Caki2 (cell line): ENCODE data around the gene ARHGEF10L. TPM values are rescaled to one million over a fixed set of nuclear protein-coding genes. Genes with fewer than 3 reads are reported as not detected.
"Not testable (repeated sequence)": the region's sequence is repeated elsewhere in the genome, so short reads cannot be mapped to it uniquely, and the experiment has no call there.

Experiments used
- DNase-seq: peaks from one replicate; pipeline ENCODE4 v3.0.0-alpha.2; 2015; ENCODE audit warnings: low read depth
- in situ Hi-C: cut with HindIII; loops from 2 replicates; pipeline ENCODE4 v1.10.0; 2016; ENCODE audit warnings: low sequenced_read_pairs, low pct_unique_long_range_greater_than_20kb, mixed read lengths
- total RNA-seq: library from RNA; depleted of rRNA; stranded (reverse); fragments of >200 nt; shearing (Covaris generic); gene quantifications from 2 replicates; pipeline ENCODE4 v1.2.3, GENCODE V29; 2014; ENCODE audit warnings: low replicate concordance

Gene ARHGEF10L
- total RNA-seq, 1 experiment from 2014 or later = 31.0 TPM

DNA sequence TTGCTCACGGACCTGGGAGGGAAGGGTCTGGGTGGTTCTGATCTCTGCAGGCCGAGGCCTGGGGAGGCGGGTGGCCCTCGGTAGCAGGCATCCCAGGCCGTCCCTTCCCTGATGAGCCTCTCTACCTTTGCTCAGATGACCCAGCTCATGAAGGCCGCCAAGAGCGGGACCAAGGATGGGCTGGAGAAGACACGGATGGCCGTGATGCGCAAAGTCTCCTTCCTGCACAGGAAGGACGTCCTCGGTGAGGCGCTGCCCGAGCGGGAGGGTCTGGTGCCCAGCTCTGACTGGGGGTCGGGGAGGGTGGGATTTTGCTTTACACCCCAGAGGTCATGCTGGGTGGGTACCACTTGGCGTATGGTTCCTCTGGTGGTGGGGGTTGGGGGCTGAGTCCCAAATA lies 76.5 kb downstream of the ARHGEF10L start:
- no peak for DNase-seq
- in situ Hi-C loops = no loop called here

DNA sequence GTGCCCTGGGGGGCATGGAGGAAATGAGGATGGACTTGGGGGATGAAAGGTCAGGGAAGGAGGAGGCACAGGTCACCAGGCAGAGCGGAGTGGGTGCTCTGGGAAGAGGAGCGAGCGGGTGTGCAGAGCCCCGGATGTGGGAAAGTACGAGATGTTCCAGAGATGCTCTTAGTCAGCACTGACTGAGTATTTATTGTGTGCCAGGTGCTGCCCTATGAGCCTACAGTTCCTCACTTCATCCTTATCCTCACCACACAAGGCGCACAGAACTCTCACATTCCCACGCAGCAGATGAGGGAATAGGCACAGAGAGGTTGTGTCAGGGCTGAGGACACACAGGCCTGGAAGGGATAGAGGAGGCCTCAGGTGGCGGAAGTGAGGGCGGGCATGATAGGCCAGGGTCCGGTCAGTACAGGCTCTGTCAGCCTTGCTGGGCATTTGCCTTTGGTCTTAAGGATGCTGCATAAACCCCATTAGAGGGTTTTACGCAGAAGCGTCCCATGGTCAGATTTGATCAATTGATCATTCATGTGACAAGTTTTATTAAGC lies 77.3 kb downstream of the ARHGEF10L start:
- no peak for DNase-seq
- in situ Hi-C loops = no loop called here

DNA sequence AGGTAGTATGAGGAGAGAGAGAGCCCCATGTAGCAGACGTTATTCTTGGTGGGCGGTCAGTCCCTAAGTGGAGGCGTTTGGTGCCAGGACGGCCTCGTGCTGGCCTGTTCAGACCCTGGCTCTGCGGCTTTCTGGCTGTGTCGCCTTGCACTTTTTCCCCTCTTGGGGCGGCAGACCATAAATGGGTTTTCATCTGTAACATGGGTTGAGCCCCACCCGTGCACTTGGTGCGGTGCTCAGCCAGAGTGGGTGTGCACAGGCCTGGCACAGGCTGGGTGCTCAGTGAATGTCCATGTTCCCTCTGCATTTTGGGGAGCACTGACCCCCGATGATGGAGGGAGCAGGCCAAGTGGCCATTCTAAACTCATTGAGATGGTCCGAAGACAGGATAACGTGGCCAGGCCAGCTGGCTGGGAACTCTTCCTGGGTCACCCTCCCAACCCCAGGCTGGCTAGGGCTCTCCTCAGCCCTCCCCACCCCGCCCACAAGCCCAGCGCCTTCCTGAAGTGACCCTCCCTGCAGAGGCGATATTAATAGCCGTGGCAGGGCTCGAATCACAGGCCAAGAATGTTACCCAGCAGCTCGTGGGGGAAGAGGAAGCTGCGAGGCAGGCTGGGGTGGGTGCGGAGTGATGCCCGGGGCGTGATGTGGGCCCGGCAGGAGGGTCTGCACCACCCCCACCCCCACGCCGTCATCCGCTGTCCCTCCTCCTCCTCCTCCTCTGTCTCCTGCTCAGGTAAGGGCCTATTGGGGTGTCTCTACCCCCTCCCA lies 78.5 kb downstream of the ARHGEF10L start:
- no peak for DNase-seq
- in situ Hi-C loops = no loop called here

DNA sequence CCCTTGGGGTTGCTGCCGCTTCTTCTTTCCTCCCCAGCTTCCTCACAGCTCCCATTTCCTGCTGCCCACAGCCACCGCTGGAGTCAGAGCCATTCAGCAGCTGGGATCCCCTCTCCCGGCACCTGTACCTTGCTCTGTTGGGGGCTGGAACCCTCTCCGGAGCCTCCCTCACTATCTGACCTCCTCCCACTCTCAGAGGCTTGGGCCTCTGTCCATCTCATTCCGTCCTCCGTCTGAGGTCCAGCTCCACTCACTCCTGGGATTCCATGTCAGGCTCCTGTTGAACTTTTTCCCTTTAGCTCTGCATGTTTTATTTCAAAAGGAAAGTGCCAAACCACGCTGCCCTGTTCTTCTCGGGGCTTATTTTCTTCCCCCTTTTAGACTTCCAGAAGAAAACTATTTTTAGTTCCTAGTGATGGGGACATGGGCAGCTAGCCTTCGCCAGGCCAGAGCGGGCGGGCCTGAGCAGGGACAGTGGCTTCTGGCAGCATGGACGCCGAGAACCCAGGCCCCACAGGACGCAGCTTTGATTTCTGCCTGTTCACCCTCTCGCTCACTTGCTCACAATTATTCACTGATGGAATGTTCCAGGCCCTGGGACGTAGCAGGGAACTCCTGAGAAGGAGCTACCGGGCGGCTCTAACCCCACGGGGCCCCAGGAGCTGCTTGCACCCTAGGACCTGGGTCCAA lies 79.2 kb downstream of the ARHGEF10L start:
- no peak for DNase-seq
- in situ Hi-C loops = no loop called here

DNA sequence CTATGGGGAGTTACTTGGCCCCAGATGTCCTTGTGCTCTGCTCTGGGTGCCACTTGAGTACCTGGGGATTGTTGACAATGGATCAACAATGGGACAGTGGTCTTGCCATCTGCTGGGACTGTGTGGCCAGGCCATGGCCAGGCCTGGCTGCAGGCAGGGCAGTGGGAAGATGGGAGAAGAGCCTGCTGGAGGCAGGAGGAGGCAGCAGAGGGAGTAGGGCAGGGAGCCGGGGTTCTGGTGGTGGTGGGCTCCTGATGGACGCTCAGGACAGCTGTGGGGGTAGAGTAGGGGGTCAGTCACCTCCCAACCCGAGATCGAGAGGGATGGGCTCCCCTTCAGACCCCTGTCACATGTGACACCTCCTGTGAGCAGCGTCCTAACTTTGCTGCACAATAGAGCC lies 81.0 kb downstream of the ARHGEF10L start:
- DNase-seq = no peak

DNA sequence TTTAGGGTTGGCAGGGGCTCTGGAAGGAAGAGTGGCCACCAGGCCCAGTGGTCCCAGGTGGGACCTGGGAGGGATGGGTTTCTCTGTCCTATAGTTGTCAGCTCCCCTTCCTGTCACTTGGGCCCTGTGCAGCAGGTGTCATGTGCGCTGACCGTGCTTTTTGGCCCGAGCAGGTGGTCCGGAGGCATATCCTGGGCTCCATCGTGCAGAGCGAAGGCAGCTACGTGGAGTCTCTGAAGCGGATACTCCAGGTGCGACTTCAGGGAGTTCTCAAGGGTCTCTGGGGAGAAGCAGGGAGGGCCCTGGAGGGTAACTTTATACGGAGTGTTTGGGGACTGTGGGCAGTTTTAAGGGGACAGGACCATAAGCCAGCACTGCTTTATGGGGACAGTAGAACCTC lies 82.2 kb downstream of the ARHGEF10L start:
- no peak for DNase-seq
- in situ Hi-C loops = no loop called here

More for the DNA sequence above, 81.0 kb downstream of the ARHGEF10L start:
- in situ Hi-C loops = no loop called here

DNA sequence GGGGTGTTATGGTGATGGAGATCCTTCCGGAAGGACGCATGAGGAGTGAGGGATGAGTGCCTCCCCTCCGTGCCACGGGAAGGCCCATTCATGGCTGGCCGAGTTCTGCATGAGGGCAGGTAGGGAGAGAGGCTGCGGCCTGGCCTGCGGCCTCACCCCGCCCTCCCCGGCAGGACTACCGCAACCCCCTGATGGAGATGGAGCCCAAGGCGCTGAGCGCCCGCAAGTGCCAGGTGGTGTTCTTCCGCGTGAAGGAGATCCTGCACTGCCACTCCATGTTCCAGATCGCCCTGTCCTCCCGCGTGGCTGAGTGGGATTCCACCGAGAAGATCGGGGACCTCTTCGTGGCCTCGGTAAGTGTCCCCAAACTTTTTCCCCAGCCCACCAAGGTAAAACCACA lies 83.3 kb downstream of the ARHGEF10L start:
- in situ Hi-C loops = no loop called here
- no peak for DNase-seq

DNA sequence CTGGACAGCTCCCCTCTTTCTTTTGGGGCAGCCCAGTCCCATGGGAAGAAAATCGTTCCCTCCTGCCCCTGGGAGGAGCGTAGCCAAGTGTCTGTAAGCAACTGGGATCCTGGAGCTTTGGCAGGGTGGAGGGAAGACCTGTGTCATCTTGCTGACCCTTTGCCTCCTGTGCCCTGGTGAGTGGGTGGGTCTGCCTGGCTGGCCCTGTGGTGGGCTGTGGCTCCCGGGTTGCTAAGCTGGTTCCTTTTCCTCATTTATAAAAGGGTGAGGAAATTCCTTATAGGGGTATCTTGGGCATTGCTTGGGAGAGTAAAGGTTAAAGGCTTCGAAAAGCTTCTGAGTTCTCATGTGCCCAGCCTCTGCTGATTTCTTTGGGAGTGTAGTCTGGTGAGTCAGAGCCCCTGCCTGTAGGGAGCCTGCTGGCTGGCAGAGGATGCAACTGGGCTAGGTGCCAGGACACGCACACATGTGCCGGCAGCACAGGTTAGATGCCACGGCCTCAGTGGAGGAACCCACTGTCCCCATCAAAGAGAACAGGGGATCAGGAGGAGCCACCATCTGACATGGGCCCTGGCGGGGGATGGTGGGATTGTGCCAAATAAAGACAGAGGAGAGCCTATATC lies 85.2 kb downstream of the ARHGEF10L start:
- in situ Hi-C loops = no loop called here
- DNase-seq = peak; percentile 46

DNA sequence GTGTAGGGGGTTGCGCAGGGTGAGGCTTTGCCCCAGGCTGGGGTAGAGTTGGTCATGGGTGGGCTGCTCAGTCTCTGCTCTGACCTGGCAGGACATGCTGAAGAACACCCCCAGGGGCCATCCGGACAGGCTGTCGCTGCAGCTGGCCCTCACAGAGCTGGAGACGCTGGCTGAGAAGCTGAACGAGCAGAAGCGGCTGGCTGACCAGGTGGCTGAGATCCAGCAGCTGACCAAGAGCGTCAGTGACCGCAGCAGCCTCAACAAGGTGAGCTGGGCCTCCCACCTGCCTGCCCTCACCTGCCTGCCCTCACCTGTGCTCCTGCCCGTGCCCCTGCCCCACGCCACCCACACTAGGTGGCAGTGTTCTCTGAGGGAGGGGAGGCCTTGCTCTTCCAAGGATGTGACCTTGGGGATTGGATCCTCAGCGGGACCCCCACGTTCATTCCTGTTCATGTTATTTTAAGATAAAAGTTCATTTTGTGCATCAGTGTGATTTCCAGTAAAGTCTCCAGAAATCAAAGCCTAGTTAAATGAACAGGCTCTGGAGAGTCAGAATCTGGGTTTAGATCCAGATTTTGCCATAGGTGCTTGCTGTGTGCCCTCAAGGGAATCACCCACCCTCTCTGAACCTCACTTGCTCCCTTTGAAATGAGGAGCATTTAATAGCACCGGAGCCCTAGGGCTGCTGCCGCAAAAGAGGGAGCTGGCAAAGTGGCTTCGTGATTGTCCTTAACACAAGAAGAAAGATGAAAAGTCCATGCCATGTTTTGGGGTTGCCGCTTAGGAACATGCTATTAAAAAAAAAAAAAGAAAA lies 87.9 kb downstream of the ARHGEF10L start:
- DNase-seq = no peak
- in situ Hi-C loops = no loop called here

DNA sequence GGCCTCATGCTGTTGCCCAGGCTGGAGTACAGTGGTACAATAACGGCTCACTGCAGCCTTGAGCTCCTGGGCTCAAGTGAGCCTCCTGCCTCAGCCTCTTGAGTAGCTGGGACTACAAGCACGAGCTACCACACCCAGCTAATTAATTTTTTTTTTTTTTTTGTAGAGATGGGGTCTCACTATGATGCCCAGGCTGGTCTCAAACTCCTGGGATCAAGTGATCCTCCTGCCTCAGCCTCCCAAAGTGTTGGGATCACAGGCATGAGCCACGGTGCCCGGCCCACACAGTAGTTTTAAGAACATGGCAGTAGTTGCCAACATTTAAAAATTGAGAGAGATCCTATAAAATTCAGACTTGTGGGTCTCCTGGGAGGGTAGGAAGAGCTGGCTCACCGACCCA lies 89.5 kb downstream of the ARHGEF10L start:
- DNase-seq, in situ Hi-C loops: not testable (repeated sequence)

DNA sequence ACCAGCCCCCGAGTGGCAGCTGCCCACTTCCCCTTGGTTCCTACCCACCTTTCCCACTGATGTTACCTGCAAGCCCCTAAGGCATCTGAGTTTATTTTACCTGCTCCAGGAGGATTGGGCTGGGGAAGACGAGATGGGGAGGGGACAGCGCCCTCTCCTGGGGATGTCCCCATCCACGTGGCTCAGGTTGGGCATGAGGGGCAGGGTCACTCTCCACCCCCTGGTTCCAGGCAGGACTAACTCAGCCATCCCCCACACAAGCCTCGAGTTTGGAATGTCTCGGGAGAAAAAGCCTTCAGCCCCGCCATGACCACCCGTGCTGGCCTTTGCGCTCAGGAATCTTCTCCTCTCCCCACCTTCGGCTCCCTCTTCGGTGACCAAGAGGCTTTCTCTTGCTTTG lies 90.0 kb downstream of the ARHGEF10L start:
- in situ Hi-C loops = no loop called here

DNA sequence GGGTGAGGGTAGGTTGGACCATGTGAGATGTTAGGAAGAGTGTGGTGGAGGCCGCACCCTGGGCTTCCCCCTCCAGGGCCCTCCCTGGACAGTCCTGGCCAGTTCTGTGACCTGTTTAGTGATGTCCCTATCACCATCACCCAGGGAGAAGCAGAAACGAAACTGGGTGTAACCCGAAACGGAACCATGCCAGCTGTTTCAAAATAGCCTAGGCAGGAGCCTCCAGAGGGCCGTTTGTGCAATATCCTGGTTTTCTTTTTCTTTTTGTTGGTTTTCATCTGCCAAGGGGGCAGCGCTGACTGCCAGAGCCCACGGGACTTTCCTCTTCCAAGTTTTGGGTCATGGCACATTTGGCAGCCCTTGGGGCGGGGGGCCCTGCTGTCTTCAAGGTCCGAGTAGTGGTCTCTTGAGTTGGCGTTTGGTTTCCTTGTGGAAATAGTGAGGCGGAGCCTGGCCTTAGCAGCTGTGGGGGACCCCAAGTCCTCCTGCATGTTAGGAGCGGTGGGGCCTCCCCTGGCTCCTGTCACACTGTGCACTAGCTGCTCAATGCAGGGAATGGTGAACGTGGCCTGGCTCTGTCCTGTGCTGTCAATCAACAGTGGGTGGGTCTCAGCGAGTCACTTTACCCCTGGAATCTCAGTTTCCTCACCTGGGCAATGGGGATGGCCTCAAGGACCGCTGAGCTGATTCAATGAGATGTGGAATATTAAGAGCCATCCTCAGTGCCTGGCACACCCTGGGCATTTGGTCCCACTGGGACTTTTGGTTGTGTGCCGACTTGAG lies 90.7 kb downstream of the ARHGEF10L start:
- DNase-seq = no peak
- in situ Hi-C loops = no loop called here

More for the DNA sequence above, 90.0 kb downstream of the ARHGEF10L start:
- DNase-seq = no peak

DNA sequence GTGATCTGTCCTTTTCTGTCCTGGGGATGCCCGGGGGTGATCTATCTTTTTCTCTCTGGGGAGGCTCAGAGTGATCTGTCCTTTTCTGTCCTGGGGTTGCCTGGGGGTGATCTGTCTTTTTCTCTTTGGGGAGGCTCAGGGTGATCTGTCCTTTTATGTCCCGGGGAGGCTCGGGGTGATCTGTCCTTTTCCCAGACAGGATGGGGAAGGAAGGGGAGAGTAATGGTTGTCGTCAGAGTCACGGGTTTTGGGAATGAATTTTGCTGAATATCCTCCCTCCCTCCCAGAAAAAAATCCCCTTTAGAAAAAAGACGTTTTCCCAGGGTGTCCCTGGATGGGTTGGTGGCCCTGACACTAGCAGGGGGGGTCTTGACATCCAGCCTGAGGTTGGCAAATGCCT lies 91.5 kb downstream of the ARHGEF10L start:
- DNase-seq = no peak
- in situ Hi-C loops = no loop called here

DNA sequence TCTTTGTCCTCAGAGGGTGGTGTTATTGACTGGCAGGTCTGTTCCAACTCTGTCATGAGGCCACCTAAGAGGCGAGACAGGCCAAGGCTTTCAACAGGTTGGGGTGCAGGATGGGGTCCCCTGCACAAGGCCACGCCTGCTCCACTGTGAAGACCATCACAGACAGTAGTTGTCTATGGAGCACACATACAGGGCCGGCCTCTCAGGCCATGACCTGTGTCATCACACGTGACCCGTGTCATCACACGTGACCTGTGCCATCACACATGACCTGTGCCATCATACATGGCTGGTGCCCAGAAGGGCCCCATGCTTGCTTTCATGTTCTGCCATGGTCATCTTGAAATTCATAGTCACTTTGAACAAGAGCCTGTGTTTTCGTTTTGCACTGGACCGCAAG lies 91.9 kb downstream of the ARHGEF10L start:
- in situ Hi-C loops = no loop called here
- DNase-seq = no peak

DNA sequence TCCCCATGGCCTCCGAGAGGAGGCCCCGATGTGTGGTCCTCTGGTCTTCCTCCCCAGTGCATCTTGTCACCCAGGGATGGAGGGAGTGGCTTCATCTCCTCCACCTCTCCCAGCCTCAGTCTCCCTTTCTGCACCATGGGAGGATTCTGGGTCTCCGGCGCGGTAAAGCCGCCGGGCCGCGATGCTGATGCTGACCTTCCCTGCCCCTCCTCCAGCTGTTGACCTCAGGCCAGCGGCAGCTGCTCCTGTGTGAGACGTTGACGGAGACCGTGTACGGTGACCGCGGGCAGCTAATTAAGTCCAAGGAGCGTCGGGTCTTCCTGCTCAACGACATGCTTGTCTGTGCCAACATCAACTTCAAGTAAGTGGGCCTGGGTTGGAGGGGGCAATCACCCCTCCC lies 92.6 kb downstream of the ARHGEF10L start:
- in situ Hi-C loops = no loop called here
- no peak for DNase-seq

DNA sequence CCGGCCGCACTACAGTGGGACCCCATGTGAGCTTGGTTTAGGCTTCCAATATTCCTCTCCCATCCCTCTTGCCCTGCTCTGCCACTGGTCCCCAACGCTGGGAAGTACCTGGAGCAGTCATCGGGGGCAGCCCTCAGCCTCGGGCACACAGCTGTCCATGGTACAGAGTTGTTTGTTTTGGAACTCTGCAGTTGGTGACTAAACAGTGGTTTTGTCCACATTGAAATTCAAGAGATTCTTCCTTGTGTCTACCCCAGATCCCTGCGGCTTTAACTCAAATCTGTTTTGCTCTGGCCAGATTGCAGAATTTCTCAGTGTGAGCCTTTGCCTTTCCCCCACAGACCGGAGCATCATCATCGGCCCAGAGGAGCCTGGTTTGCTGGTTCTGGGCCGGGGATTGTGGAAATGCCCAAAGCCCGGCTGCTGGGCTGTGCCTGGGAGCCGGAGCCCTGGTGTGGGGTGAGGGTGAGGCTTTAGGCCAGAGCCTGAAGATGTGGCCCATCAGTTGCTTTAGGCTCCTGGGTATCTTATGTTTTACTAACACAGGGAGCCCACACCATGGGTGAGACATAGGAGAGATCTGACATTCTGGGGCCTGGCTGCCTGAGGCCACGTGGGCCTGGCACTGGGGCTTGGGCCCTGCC lies 93.2 kb downstream of the ARHGEF10L start:
- in situ Hi-C loops = no loop called here
- DNase-seq = peak; percentile 60

DNA sequence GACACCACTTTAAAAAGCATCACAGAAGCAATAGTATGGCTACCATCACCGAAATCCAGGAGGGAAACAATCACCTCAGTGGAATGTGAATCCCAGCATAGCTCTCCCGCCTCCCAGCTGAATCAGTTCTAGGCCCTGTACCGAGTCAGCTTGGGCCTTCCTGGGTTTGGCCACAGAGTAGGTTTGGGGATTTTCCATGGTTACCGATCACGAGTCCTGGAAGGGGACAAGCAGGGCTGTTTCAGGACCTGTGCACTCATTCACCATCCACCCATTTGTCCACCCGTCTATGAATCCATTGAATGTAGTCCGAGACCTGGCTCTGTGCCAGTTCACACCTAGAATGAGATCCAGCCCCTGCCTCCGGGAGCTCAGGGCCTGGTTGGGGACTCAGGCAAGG lies 94.2 kb downstream of the ARHGEF10L start:
- DNase-seq = peak; percentile 38
- in situ Hi-C loops = no loop called here
